ENCODE measurements around the gene IL17B. TPM values are rescaled to one million over a fixed set of nuclear protein-coding genes. Genes with fewer than 3 reads are reported as not detected.

Gene IL17B
- total and polyA plus RNA-seq, 8 donors, result 0.56 to 31.0 (median 1.8) TPM; not detected in 3

DNA sequence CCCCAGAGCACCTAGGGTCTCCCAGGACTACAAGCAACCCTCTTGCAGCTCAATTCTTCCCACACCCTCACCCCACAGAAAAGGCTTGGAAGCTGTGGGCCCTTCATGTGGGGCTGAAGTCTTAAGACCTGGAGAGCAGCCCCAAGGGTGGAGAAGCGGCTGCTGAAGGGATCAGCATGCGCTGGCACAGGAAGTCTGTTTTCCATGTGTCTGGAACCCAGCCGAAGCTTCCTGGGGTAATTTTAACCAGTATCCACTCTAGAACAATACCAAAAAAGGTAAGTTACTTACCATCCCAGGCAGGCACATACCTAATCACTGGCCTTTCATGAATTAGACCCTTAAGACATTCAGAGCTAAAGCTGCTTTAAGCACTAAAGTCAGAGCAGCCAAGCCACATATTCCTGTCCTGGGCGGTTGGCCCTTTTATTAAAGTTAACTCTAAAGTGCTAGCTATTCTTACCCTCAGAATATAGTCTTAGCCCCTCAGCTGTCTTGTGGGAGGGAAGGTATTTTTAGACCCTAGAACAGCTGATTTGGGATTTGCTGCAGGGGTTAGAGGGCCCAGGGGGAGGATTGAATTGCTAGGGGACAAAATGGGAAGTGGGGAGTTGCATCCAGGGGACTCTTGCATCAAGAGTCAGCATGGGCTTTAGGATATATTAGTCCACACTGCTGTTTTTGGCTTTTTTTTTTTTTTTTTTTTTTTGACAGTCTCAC, 6.9 kb downstream of the IL17B start:
- DNase-seq, result no peak
- H3K27ac ChIP-seq, result peak overlapping the region in 3 of 5 donors; percentile 41 to 72 (median 45)
- intact Hi-C loops (cut with DNase I; ENCODE audit: low total_unique reads), result no loop called here
- 51 to 83% (median 83%) methylated on average over 4 of the region's 4 CpGs for WGBS, 5 donors
- H3K36me3 ChIP-seq, result no peaks in the 10 kb centered on the region
- no peak overlapping the region for H3K4me3 ChIP-seq
- H3K27me3 ChIP-seq, result no peaks in the 10 kb centered on the region
- H3K4me1 ChIP-seq, result peaks cover 4 to 28% (median 17%) of the 10 kb centered on the region in 4 donors
- H3K9me3 ChIP-seq, result no peaks in the 10 kb centered on the region
- TF ChIP-seq EP300 (IDR thresholded peaks at IDR 0.05) (no peak), POLR2AphosphoS5 (IDR thresholded peaks at IDR 0.05) (peak in 1 of 3 donors; percentile 9)

DNA sequence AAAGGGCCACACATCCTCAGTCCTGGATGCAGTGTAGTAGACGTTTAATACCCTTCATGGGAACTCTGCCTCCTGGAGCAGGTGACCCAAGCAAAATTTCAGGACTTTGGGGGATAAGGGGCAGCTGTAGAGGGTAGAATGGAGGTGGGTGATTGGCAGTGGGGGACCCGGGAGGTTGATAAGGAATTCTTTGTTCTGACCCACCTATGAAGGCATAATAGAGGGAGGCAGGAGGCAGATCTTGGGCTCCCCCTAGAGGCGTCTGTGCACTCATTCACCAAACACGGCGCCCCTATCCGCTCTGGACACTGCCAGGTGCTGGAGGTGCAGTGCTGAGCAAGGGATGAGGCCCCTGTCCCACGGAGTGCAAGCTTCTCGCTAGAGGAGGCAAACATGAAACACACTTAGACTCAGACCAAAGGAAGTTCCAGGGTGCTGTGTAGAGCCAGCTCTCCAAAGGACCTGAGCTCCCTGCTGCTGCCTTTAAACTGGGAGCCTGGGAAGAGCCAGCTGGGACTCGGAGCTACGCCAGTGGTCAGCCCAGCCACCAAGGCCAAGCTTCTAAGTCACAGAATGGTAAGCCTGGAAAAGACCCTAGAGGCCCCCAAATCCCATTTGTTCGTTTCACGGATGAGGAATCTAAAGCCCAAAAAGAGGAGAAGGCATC, 7.7 kb downstream of the IL17B start:
- peak; percentile 72 to 84 for DNase-seq
- 35 to 44% (median 37%) methylated on average over 11 to 12 of the region's 12 CpGs for WGBS, 5 donors

DNA sequence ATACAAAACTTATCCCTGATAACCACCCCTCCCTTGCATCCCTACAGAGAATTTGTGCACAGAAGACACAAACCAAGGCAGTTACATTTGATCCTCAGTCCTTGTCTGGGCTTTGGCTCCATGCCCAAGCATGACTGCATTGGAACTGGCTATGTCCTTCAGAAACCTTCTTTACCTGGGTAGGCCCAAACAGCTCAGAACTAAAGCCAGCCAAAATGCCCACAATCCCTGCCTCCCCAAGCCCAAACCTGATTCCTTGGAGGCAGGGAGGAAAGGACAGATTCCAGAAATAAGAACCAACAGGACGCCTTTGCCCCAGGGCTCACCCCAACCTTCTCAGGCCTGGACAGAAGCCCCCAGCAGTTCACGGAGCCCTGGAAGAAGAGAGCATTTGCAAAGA, 8.2 kb downstream of the IL17B start:
- WGBS, 5 donors, result 73 to 86% (median 75%) methylated on average over 2 of the region's 2 CpGs
- Histone ChIP-seq H3K4me1 (peaks cover 4 to 31% (median 18%) of the 10 kb centered on the region in 4 donors), H3K4me3 (no peak overlapping the region), H3K27ac (peak overlapping the region in 2 of 5 donors; percentile 45 to 72), H3K9me3 (no peaks in the 10 kb centered on the region), H3K27me3 (no peaks in the 10 kb centered on the region), H3K36me3 (no peaks in the 10 kb centered on the region)
- no peak for DNase-seq
- intact Hi-C loops (cut with DNase I; ENCODE audit: low total_unique reads), result no loop called here
- TF ChIP-seq POLR2AphosphoS5 (IDR thresholded peaks at IDR 0.05), result no peak
- TF ChIP-seq, protein P1, sequence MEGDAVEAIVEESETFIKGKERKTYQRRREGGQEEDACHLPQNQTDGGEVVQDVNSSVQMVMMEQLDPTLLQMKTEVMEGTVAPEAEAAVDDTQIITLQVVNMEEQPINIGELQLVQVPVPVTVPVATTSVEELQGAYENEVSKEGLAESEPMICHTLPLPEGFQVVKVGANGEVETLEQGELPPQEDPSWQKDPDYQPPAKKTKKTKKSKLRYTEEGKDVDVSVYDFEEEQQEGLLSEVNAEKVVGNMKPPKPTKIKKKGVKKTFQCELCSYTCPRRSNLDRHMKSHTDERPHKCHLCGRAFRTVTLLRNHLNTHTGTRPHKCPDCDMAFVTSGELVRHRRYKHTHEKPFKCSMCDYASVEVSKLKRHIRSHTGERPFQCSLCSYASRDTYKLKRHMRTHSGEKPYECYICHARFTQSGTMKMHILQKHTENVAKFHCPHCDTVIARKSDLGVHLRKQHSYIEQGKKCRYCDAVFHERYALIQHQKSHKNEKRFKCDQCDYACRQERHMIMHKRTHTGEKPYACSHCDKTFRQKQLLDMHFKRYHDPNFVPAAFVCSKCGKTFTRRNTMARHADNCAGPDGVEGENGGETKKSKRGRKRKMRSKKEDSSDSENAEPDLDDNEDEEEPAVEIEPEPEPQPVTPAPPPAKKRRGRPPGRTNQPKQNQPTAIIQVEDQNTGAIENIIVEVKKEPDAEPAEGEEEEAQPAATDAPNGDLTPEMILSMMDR (IDR thresholded peaks at IDR 0.05), result no peak
- TF ChIP-seq POLR2A (IDR thresholded peaks at IDR 0.05), result no peak
- no peak for TF ChIP-seq EP300 (IDR thresholded peaks at IDR 0.05)

More for the DNA sequence above, 7.7 kb downstream of the IL17B start:
- peak overlapping the region in 3 of 5 donors; percentile 41 to 72 (median 45) for H3K27ac ChIP-seq
- H3K36me3 ChIP-seq, result no peaks in the 10 kb centered on the region
- intact Hi-C loops (cut with DNase I; ENCODE audit: low total_unique reads), result no loop called here
- TF ChIP-seq POLR2AphosphoS5 (IDR thresholded peaks at IDR 0.05) (no peak), POLR2A (IDR thresholded peaks at IDR 0.05) (no peak), EP300 (IDR thresholded peaks at IDR 0.05) (no peak)
- TF ChIP-seq, protein P1 (IDR thresholded peaks at IDR 0.05), result peak in 5 of 7 experiments; percentile 52 to 74 (median 68)
- H3K9me3 ChIP-seq, result no peaks in the 10 kb centered on the region
- peaks cover 4 to 31% (median 18%) of the 10 kb centered on the region in 4 donors for H3K4me1 ChIP-seq
- no peak overlapping the region for H3K4me3 ChIP-seq
- no peaks in the 10 kb centered on the region for H3K27me3 ChIP-seq

DNA sequence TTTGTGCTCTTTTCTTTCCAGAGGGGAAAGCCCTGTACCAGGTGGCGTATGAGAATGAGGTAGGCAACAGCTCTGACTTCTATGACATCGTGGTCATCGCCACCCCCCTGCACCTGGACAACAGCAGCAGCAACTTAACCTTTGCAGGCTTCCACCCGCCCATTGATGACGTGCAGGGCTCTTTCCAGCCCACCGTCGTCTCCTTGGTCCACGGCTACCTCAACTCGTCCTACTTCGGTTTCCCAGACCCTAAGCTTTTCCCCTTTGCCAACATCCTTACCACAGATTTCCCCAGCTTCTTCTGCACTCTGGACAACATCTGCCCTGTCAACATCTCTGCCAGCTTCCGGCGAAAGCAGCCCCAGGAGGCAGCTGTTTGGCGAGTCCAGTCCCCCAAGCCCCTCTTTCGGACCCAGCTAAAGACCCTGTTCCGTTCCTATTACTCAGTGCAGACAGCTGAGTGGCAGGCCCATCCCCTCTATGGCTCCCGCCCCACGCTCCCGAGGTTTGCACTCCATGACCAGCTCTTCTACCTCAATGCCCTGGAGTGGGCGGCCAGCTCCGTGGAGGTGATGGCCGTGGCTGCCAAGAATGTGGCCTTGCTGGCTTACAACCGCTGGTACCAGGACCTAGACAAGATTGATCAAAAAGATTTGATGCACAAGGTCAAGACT, 11.0 kb downstream of the IL17B start:
- no peaks in the 10 kb centered on the region for H3K9me3 ChIP-seq
- WGBS, 5 donors, result 85 to 95% (median 90%) methylated on average over 22 of the region's 22 CpGs
- TF ChIP-seq POLR2A (IDR thresholded peaks at IDR 0.05) (no peak), EP300 (IDR thresholded peaks at IDR 0.05) (no peak), POLR2AphosphoS5 (IDR thresholded peaks at IDR 0.05) (no peak)
- TF ChIP-seq, protein P1 (IDR thresholded peaks at IDR 0.05), result no peak
- H3K36me3 ChIP-seq, result no peaks in the 10 kb centered on the region
- DNase-seq, result no peak
- H3K4me1 ChIP-seq, result peaks cover 4 to 29% (median 15%) of the 10 kb centered on the region in 4 donors
- peak overlapping the region in 2 of 5 donors; percentile 23 to 57 for H3K27ac ChIP-seq
- H3K4me3 ChIP-seq, result no peak overlapping the region
- H3K27me3 ChIP-seq, result no peaks in the 10 kb centered on the region
- intact Hi-C loops (cut with DNase I; ENCODE audit: low total_unique reads), result no loop called here
